ENCODE data around the gene GNG7. TPM values are rescaled to one million over a fixed set of nuclear protein-coding genes. Genes with fewer than 3 reads are reported as not detected.

The GNG7 gene
- polyA plus RNA-seq, 1 of the 3 experiments (the other 2 are of a cell fraction) = 2.2 TPM

- POLR2A ChIA-PET = interaction anchor here (0.5 kb wide), 1 partner anchor 15 kb away, joined by 3 read pairs; no protein-coding TSS in a partner anchor
- Histone ChIP-seq H3K4me1 (ENCODE audit: control insufficient read depth in 1 of 2, insufficient read depth in 2 of 2, low read depth in 1 of 2, low read length in 1 of 2) (peaks cover 15 to 21% of the 10 kb centered on the region in 2 experiments; a peak in 3 of 4 replicates), H3K79me2 (ENCODE audit: insufficient read depth) (no peaks in the 10 kb centered on the region), H3K9me3 (no peaks in the 10 kb centered on the region), H3K4me3 (ENCODE audit: low read depth in 2 of 2, low read length in 1 of 2) (no peak overlapping the region), H3F3A (replicated peaks; ENCODE audit: insufficient read depth) (no peaks in the 10 kb centered on the region), H3K27ac (ENCODE audit: low read depth in 2 of 2, low read length in 1 of 2) (peak overlapping the region in 1 of 2 experiments; percentile 23; a peak in 1 of 4 replicates), H4K20me1 (ENCODE audit: insufficient read depth) (no peaks in the 10 kb centered on the region), H2AFZ (ENCODE audit: low read depth) (0 out of 2 replicates have a peak overlapping the region, but pooled peaks have one; percentile 59), H3K4me2 (peak overlapping the region; percentile 58; the same call in 1 of the 2 replicates), H3K27me3 (ENCODE audit: insufficient read depth) (no peaks in the 10 kb centered on the region), H3K9me2 (no peaks in the 10 kb centered on the region), H3K36me3 (replicated peaks in 1 of 2; ENCODE audit: control insufficient read depth in 1 of 2, insufficient read depth in 2 of 2, low read length in 1 of 2) (no peaks in the 10 kb centered on the region), H3K9ac (0 out of 2 replicates have a peak overlapping the region, but pooled peaks have one; percentile 24)
- DNase-seq = peak; percentile 30
- TF ChIP-seq EZH2phosphoT487 (IDR thresholded peaks at IDR 0.05; ENCODE audit: borderline replicate concordance, low read depth) (no peak), MAX (IDR thresholded peaks at IDR 0.05; ENCODE audit: low read depth) (peak; percentile 96), USF2 (IDR thresholded peaks at IDR 0.05; ENCODE audit: borderline replicate concordance, low read depth, low read length) (no peak), MEF2A (IDR thresholded peaks at IDR 0.05; ENCODE audit: borderline replicate concordance, low read depth) (peak; percentile 94), REST (IDR thresholded peaks at IDR 0.05; ENCODE audit: low read depth, low read length) (0 out of 2 replicates have a peak, but pooled peaks have one; percentile 34), FOSL2 (IDR thresholded peaks at IDR 0.05; ENCODE audit: borderline replicate concordance, low read depth) (peak; percentile 67; the same call in 1 of the 2 replicates)
- CTCF ChIA-PET = interaction anchor here (1.1 to 2.9 kb wide), 3 partner anchors 13 to 27 kb away, joined by 3 to 14 read pairs (median 4); no protein-coding TSS in a partner anchor
- WGBS (ENCODE audit: low lambda C conversion rate) = 50% methylated on average over 10 of the region's 28 CpGs
These were observed 20.2 kb upstream of the GNG7 start for GRCh38 chr19:2722541-2723344.
